ENCODE results near the gene EXOSC5.

The EXOSC5 gene

GRCh38 chr19:41339936-41340335, 57.2 kb downstream of the EXOSC5 start:
- no peak for DNase-seq
